RWPE2 (cell line): Measurements from ENCODE around the gene SLIT3.

ENCODE experiments used
- ATAC-seq: fragments of 200-7000 bp; cut with Tn5 transposase; 3 replicates; pipeline ENCODE4 v1.9.1; 2021; ENCODE audit warnings: low read depth
- DNase-seq: peaks from one replicate; pipeline ENCODE4 v3.0.0-alpha.2; 2020; ENCODE audit warnings: low spot score
- H3K27ac ChIP-seq: fragments of 450-650 bp; 2 replicates; pipeline ENCODE4 v1.5.1; 2017; ENCODE audit warnings: mild to moderate bottlenecking; ENCODE audit not compliant: poor library complexity, severe bottlenecking
- H3K27me3 ChIP-seq: fragments of 250-450 bp; sonication (Bioruptor Pico); 2 replicates; pipeline ENCODE4 v1.5.1; 2021; ENCODE audit warnings: mild to moderate bottlenecking, moderate library complexity; ENCODE audit not compliant: insufficient read depth, poor library complexity, severe bottlenecking
- H3K36me3 ChIP-seq: fragments of 250-450 bp; sonication (Bioruptor Pico); 2 replicates; pipeline ENCODE4 v1.5.1; 2020; ENCODE audit warnings: low read depth, mild to moderate bottlenecking, moderate library complexity
- H3K4me1 ChIP-seq: fragments of 250-450 bp; sonication (Bioruptor Pico); 2 replicates; pipeline ENCODE4 v1.5.1; 2021; ENCODE audit warnings: mild to moderate bottlenecking, moderate library complexity; ENCODE audit not compliant: insufficient read depth, poor library complexity, severe bottlenecking
- H3K4me3 ChIP-seq: fragments of 250-450 bp; sonication (Bioruptor Pico); 2 replicates; pipeline ENCODE4 v1.5.1; 2021; ENCODE audit warnings: mild to moderate bottlenecking, moderate library complexity; ENCODE audit not compliant: severe bottlenecking
- H3K9me3 ChIP-seq: fragments of 250-450 bp; sonication (Bioruptor Pico); 2 replicates; pipeline ENCODE4 v1.5.1; 2021; ENCODE audit warnings: mild to moderate bottlenecking, moderate library complexity; ENCODE audit not compliant: severe bottlenecking
- CTCF ChIP-seq: fragments of 450-650 bp; IDR thresholded peaks from one replicate; pipeline ENCODE4 v1.5.1; 2017; ENCODE audit warnings: mild to moderate bottlenecking, moderate library complexity; ENCODE audit not compliant: poor library complexity, severe bottlenecking

The SLIT3 gene

GRCh38 chr5:168908207-168908606 is 392.7 kb downstream of the SLIT3 start:
- H3K9me3 ChIP-seq, result no peaks in the 10 kb centered on the region
- ATAC-seq (peak; percentile 65), DNase-seq (no peak)
- H3K36me3 ChIP-seq, result no peaks in the 10 kb centered on the region
- no peaks in the 10 kb centered on the region for H3K27me3 ChIP-seq
- H3K4me1 ChIP-seq, result no peaks in the 10 kb centered on the region
- no peak overlapping the region for H3K27ac ChIP-seq
- no peak overlapping the region for H3K4me3 ChIP-seq
- no peak for TF ChIP-seq CTCF

- Histone ChIP-seq H3K36me3 (no peaks in the 10 kb centered on the region), H3K4me1 (no peaks in the 10 kb centered on the region), H3K27me3 (no peaks in the 10 kb centered on the region), H3K4me3 (no peak overlapping the region), H3K27ac (no peak overlapping the region), H3K9me3 (no peaks in the 10 kb centered on the region)
- DNase-seq (no peak), ATAC-seq (no peak)
- TF ChIP-seq CTCF, result no peak
Observed at GRCh38 chr5:168903061-168903460, 397.9 kb downstream of the SLIT3 start.

GRCh38 chr5:168899673-168900072 is 401.3 kb downstream of the SLIT3 start:
- no peak for TF ChIP-seq CTCF
- Histone ChIP-seq H3K4me1 (no peaks in the 10 kb centered on the region), H3K4me3 (no peak overlapping the region), H3K9me3 (no peaks in the 10 kb centered on the region), H3K27me3 (no peaks in the 10 kb centered on the region), H3K36me3 (no peaks in the 10 kb centered on the region), H3K27ac (no peak overlapping the region)
- DNase-seq (no peak), ATAC-seq (no peak)

DNA sequence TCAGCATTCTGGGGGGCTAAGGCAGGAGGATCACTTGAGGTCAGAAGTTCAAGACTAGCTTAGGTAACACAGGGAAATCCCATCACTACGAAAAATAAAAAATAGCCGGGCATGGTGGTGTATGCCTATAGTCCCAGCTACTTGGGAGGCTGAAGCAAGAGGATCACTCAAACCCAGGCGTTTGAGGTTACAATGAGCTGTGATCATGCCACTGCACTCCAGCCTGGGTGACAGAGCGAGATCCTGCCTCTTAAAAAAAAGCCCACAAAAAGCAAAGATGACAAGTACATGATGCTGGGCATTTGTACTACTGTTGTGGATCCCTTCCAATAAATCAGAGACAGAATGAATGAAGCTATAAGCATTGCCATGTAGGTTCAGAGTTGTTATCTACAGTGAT is 401.7 kb downstream of the SLIT3 start:
- Histone ChIP-seq H3K9me3 (no peaks in the 10 kb centered on the region), H3K4me1 (no peaks in the 10 kb centered on the region), H3K4me3 (no peak overlapping the region), H3K27me3 (no peaks in the 10 kb centered on the region), H3K36me3 (no peaks in the 10 kb centered on the region), H3K27ac (no peak overlapping the region)
- TF ChIP-seq CTCF, result no peak
- DNase-seq (no peak), ATAC-seq (no peak)

DNA sequence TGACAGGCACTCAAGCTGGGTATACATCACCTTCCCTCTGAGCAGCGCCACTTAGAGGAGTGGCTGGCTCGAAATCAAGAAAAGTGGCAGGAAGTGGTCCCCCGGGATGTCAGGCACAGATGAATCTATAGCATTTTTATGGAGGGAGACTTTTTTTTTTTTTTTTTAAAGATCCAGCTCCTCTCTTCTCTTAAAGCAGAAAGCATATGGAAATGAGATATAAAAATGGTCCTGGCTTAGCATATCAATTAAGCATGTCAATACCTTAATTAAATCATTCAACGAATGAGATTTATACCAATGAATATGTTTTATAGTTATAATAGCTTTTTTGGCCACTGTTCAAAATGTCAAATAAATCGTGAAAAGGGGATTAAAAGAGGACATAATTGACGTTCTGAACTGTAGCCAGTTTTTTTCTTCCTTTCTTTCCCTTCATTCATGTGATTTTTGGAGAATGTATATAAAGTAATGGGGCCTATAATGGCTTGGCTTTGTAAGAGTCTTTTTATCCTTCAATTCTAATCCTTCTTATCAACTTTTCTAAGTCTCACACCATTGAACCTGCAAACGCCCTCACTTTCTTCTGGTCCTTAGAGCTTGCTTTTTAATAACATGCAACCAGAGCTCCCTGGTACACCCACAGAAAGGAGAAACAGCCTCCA is 402.6 kb downstream of the SLIT3 start:
- Histone ChIP-seq H3K4me1 (no peaks in the 10 kb centered on the region), H3K4me3 (no peak overlapping the region), H3K27ac (no peak overlapping the region), H3K36me3 (no peaks in the 10 kb centered on the region), H3K27me3 (no peaks in the 10 kb centered on the region), H3K9me3 (no peaks in the 10 kb centered on the region)
- DNase-seq, result no peak
- ATAC-seq, result no peak
- no peak for TF ChIP-seq CTCF
